Gastrocnemius medialis (tissue), 4 donors: ENCODE results near the gene SVOP.

Experiments used
- POLR2A ChIP-seq, 2 donors: fragments of 450-650 bp; IDR thresholded peaks; one replicate each; pipeline ENCODE4 v1.6.1; 2017; ENCODE audit warnings: antibody characterized with exemption in 2 of 2, mild to moderate bottlenecking in 2 of 2, moderate library complexity in 2 of 2
- TF ChIP-seq, protein P1 (sequence below), 5 experiments: fragments of 450-650 bp in 3 of 5; fragments of 200-600 bp in 2 of 5; sonication (generic) in 2 of 5; IDR thresholded peaks in 4 of 5; conservative IDR thresholded peaks in 1 of 5; 1 replicate in 4 of 5; 2 replicates in 1 of 5; pipeline ENCODE4 v1.5.1; 2016 to 2019; ENCODE audit warnings: antibody characterized with exemption in 5 of 5, mild to moderate bottlenecking in 3 of 5, moderate library complexity in 3 of 5

- TF ChIP-seq, protein P1, sequence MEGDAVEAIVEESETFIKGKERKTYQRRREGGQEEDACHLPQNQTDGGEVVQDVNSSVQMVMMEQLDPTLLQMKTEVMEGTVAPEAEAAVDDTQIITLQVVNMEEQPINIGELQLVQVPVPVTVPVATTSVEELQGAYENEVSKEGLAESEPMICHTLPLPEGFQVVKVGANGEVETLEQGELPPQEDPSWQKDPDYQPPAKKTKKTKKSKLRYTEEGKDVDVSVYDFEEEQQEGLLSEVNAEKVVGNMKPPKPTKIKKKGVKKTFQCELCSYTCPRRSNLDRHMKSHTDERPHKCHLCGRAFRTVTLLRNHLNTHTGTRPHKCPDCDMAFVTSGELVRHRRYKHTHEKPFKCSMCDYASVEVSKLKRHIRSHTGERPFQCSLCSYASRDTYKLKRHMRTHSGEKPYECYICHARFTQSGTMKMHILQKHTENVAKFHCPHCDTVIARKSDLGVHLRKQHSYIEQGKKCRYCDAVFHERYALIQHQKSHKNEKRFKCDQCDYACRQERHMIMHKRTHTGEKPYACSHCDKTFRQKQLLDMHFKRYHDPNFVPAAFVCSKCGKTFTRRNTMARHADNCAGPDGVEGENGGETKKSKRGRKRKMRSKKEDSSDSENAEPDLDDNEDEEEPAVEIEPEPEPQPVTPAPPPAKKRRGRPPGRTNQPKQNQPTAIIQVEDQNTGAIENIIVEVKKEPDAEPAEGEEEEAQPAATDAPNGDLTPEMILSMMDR (IDR thresholded peaks at IDR 0.05 in 4 of 5, conservative IDR thresholded peaks at IDR 0.05 in 1 of 5): no peak
- no peak for TF ChIP-seq POLR2A (IDR thresholded peaks at IDR 0.05)
Measured at GRCh38 chr12:109052097-109052413, 31.2 kb upstream of the SVOP start.
